Gastroesophageal sphincter (tissue), 4 donors: ENCODE measurements around the gene PDCD5. TPM values are rescaled to one million over a fixed set of nuclear protein-coding genes. Genes with fewer than 3 reads are reported as not detected.

Source experiments
- ATAC-seq: fragments of 150-250 bp; one replicate; pipeline ENCODE4 v1.9.1; 2016; ENCODE audit warnings: mild to moderate bottlenecking, moderate library complexity
- H3K27ac ChIP-seq, 4 donors: fragments of 200-600 bp; sonication (generic) in 3 of 4; 1 replicate in 3 of 4; 2 replicates in 1 of 4; pipeline ENCODE4 v1.5.1; 2016 to 2019
- H3K27me3 ChIP-seq: fragments of 200-600 bp; sonication (generic); one replicate; pipeline ENCODE4 v1.5.1; 2019
- H3K36me3 ChIP-seq, 2 donors: fragments of 200-600 bp; sonication (generic); one replicate each; pipeline ENCODE4 v1.5.1; 2019; ENCODE audit warnings: control low read depth in 1 of 2
- H3K4me1 ChIP-seq, 3 donors: fragments of 200-600 bp; sonication (generic); 1 replicate in 2 of 3; 2 replicates in 1 of 3; pipeline ENCODE4 v1.5.1; 2016 to 2019; ENCODE audit warnings: control low read depth in 2 of 3
- H3K4me3 ChIP-seq, 2 donors: fragments of 200-600 bp; sonication (generic); one replicate each; pipeline ENCODE4 v1.5.1; 2019; ENCODE audit warnings: mild to moderate bottlenecking in 1 of 2, moderate library complexity in 1 of 2
- H3K9me3 ChIP-seq, 3 donors: fragments of 200-600 bp; sonication (generic); one replicate each; pipeline ENCODE4 v1.5.1; 2017 to 2019; ENCODE audit warnings: control low read depth in 2 of 3
- CTCF ChIP-seq, 4 experiments: fragments of 200-600 bp in 2 of 4; fragments of 450-650 bp in 2 of 4; sonication (generic) in 1 of 4; IDR thresholded peaks; one replicate each; pipeline ENCODE4 v1.5.1; 2017 to 2019; ENCODE audit warnings: antibody characterized with exemption in 4 of 4, mild to moderate bottlenecking in 2 of 4, moderate library complexity in 2 of 4
- EP300 ChIP-seq: sonication (generic); formaldehyde crosslinking; IDR thresholded peaks from one replicate; pipeline ENCODE4 v1.6.1; 2017; ENCODE audit warnings: antibody characterized with exemption, mild to moderate bottlenecking
- POLR2A ChIP-seq, 2 donors: fragments of 450-650 bp; IDR thresholded peaks; one replicate each; pipeline ENCODE4 v1.6.1; 2017; ENCODE audit warnings: antibody characterized with exemption in 2 of 2, mild to moderate bottlenecking in 2 of 2, moderate library complexity in 1 of 2
- POLR2AphosphoS5 ChIP-seq: sonication (generic); formaldehyde crosslinking; IDR thresholded peaks from one replicate; pipeline ENCODE4 v1.6.1; 2017; ENCODE audit warnings: antibody characterized with exemption
- WGBS, 2 donors: methylation state at CpG; one replicate each; pipeline ENCODE4 v1.1.5; 2018; ENCODE audit warnings: low coverage in 1 of 2; 5-methylcytosine and 5-hydroxymethylcytosine counted together
- total RNA-seq, 4 donors: library from RNA; depleted of rRNA; stranded (reverse); fragments of >200 nt; gene quantifications; one replicate each; pipeline ENCODE4 v1.1.0, GENCODE V29; 2016

The PDCD5 gene
- total RNA-seq, 4 donors from 2014 or later, result 115 to 197 (median 132) TPM

DNA sequence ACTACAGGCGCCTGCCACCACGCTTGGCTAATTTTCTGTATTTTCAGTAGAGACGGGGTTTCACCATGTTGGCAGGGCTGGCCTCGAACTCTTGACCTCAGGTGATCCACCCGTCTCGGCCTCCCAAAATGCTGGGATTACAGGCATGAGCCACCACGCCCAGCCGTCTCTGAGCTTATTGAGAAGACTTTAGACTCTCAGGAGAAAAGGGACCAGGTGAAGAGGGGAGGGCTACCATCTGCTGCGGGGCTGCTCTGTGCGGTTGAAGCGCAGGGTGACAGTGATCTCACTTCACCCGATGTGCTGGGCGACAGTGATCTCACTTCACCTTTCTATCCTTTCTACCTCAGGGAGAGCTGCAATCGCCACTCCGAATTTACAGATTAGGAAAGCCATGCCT lies 25.3 kb downstream of the PDCD5 start:
- Histone ChIP-seq H3K9me3 (no peaks in the 10 kb centered on the region), H3K36me3 (peaks cover 0 to 100% of the 10 kb centered on the region in 2 donors), H3K4me1 (no peaks in the 10 kb centered on the region), H3K27ac (no peak overlapping the region), H3K4me3 (no peak overlapping the region), H3K27me3 (no peaks in the 10 kb centered on the region)
- TF ChIP-seq POLR2A (IDR thresholded peaks at IDR 0.05) (no peak), POLR2AphosphoS5 (no peak), CTCF (IDR thresholded peaks at IDR 0.05) (no peak), EP300 (no peak)
- ATAC-seq, result no peak
- WGBS, 2 donors, result 76 to 87% methylated on average over 7 to 10 of the region's 15 CpGs

- no peaks in the 10 kb centered on the region for H3K9me3 ChIP-seq
- ATAC-seq, result no peak
- no peak overlapping the region for H3K4me3 ChIP-seq
- no peak overlapping the region for H3K27ac ChIP-seq
- no peaks in the 10 kb centered on the region for H3K27me3 ChIP-seq
- no peaks in the 10 kb centered on the region for H3K4me1 ChIP-seq
- peaks cover 0 to 100% of the 10 kb centered on the region in 2 donors for H3K36me3 ChIP-seq
- WGBS, 2 donors, result no CpG with 5 or more reads among the region's 20 CpGs
- TF ChIP-seq EP300 (no peak), POLR2A (IDR thresholded peaks at IDR 0.05) (no peak), POLR2AphosphoS5 (no peak)
Measured at GRCh38 chr19:32607479-32607878, 26.5 kb downstream of the PDCD5 start.

DNA sequence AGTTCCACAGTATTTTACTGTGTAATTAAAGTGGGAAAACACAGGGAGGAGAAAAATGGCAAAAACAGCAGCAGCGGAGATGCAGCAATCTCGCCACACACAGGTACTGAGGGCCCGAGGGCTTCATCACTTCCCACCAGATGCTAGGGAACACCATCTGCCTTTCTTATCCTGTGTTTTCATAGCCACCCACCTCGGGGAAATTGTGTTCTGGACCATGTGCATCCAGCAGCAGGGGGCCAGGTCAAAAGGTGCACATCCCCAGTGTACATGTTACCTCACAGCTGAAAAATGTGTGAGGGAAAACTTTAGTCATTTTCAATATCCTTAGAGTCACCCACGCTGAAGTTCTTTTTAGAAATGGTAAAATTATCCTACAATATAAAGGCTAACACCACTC lies 30.2 kb downstream of the PDCD5 start:
- no peak for ATAC-seq

GRCh38 chr19:32613008-32613407 lies 32.0 kb downstream of the PDCD5 start:
- WGBS, 2 donors, result 73% methylated on average over 4 of the region's 4 CpGs
- ATAC-seq, result no peak
- peaks cover 0 to 100% of the 10 kb centered on the region in 2 donors for H3K36me3 ChIP-seq
- no peak for TF ChIP-seq EP300
- TF ChIP-seq POLR2AphosphoS5, result no peak
- no peak for TF ChIP-seq CTCF (IDR thresholded peaks at IDR 0.05)
- TF ChIP-seq POLR2A (IDR thresholded peaks at IDR 0.05), result no peak
- no peak overlapping the region for H3K4me3 ChIP-seq
- H3K4me1 ChIP-seq, result no peaks in the 10 kb centered on the region
- H3K27ac ChIP-seq, result no peak overlapping the region
- peaks cover 0 to 8% (median 0%) of the 10 kb centered on the region in 3 donors for H3K9me3 ChIP-seq
- no peaks in the 10 kb centered on the region for H3K27me3 ChIP-seq

More for the DNA sequence above, 30.2 kb downstream of the PDCD5 start:
- 80 to 88% methylated on average over 5 of the region's 5 CpGs for WGBS, 2 donors
- Histone ChIP-seq H3K4me1 (no peaks in the 10 kb centered on the region), H3K27me3 (no peaks in the 10 kb centered on the region), H3K9me3 (peaks cover 0 to 8% (median 0%) of the 10 kb centered on the region in 3 donors), H3K36me3 (peaks cover 0 to 100% of the 10 kb centered on the region in 2 donors), H3K4me3 (no peak overlapping the region), H3K27ac (no peak overlapping the region)
- TF ChIP-seq CTCF (IDR thresholded peaks at IDR 0.05), result no peak
- TF ChIP-seq POLR2A (IDR thresholded peaks at IDR 0.05), result no peak

GRCh38 chr19:32614916-32615315 lies 33.9 kb downstream of the PDCD5 start:
- H3K27me3 ChIP-seq, result no peaks in the 10 kb centered on the region
- H3K36me3 ChIP-seq, result peaks cover 0 to 100% of the 10 kb centered on the region in 2 donors
- no peaks in the 10 kb centered on the region for H3K4me1 ChIP-seq
- 86% methylated on average over 4 of the region's 7 CpGs; no CpG with 5 or more reads in 1 of the 2 donors for WGBS, 2 donors
- H3K4me3 ChIP-seq, result no peak overlapping the region
- TF ChIP-seq CTCF (IDR thresholded peaks at IDR 0.05), result no peak
- no peak for TF ChIP-seq EP300
- no peak for TF ChIP-seq POLR2A (IDR thresholded peaks at IDR 0.05)
- no peak for TF ChIP-seq POLR2AphosphoS5
- H3K9me3 ChIP-seq, result peaks cover 0 to 8% (median 0%) of the 10 kb centered on the region in 3 donors
- no peak overlapping the region for H3K27ac ChIP-seq
- ATAC-seq, result no peak
